NCI-H526 treated with DMSO at 0.1 percent for 48 hours (cell line): Measurements from ENCODE around the gene PJA2.
"Not testable (repeated sequence)": the region's sequence is repeated elsewhere in the genome, so short reads cannot be mapped to it uniquely, and the experiment has no call there.

Source experiments
- DNase-seq: peaks from one replicate; lab custom pipeline; 2025; lab: John Stamatoyannopoulos, UW

Gene PJA2, protein sequence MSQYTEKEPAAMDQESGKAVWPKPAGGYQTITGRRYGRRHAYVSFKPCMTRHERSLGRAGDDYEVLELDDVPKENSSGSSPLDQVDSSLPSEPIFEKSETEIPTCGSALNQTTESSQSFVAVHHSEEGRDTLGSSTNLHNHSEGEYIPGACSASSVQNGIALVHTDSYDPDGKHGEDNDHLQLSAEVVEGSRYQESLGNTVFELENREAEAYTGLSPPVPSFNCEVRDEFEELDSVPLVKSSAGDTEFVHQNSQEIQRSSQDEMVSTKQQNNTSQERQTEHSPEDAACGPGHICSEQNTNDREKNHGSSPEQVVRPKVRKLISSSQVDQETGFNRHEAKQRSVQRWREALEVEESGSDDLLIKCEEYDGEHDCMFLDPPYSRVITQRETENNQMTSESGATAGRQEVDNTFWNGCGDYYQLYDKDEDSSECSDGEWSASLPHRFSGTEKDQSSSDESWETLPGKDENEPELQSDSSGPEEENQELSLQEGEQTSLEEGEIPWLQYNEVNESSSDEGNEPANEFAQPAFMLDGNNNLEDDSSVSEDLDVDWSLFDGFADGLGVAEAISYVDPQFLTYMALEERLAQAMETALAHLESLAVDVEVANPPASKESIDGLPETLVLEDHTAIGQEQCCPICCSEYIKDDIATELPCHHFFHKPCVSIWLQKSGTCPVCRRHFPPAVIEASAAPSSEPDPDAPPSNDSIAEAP

GRCh38 chr5:109409844-109410388, at the start of gene PJA2:
Gene PJA2 (minus strand): TSS chr5:109409974. CDS start chr5:109383433, 26,541 bp downstream.
- DNase-seq: peak; percentile 93

DNA sequence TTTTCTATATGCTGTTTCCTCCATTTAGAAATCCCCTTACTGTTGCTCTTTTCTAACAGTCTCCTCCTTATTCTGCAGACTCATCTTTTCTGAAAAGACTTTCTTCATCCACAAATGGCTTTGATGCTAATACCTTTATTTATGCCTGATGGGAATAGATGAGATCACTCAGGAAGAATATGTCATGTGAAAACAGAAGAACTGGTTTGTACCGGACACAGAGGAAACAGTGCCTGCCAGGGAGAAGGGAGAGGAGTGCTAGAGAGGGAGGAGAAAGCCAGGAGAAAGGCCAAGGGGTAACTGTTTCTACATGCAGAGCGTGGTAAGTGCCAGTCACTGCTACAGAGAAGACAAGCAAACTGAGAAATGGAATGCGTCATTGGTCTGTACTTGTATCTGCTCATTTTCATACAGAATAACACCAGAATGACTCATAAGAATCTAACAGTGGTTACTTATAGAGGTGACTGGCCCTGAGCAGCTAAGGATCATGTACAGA, 45.9 kb upstream of the PJA2 start:
- no peak for DNase-seq

GRCh38 chr5:109454731-109455505, 45.1 kb upstream of the PJA2 start:
- no peak for DNase-seq

DNA sequence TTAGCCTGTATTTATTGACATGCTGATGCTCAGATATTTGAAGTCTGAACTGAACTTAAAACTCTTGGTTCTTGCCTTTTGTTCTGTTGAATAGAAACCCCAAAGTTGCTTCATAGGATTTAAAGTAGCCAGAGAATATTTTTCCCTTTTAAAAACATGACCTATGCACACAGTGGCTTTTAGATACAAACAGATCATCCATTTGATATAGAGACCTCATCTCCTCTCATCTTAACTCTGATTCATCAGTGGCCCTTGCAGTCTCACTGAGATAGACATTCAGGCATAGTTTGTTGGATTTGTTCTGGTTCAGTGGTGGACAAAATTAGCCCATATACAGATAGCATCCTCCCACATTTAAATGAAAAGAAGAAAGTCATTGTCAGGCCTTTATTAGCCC, 43.5 kb upstream of the PJA2 start:
- no peak for DNase-seq

- DNase-seq: no peak
These were observed 42.9 kb upstream of the PJA2 start for GRCh38 chr5:109452661-109453060.

GRCh38 chr5:109451146-109451545, 41.4 kb upstream of the PJA2 start:
- no peak for DNase-seq

- DNase-seq: no peak
These were observed 40.5 kb upstream of the PJA2 start for GRCh38 chr5:109450129-109450877.

GRCh38 chr5:109448838-109449237, 39.1 kb upstream of the PJA2 start:
- DNase-seq: no peak

- DNase-seq: no peak
These were observed 29.8 kb upstream of the PJA2 start for GRCh38 chr5:109439590-109439989.

DNA sequence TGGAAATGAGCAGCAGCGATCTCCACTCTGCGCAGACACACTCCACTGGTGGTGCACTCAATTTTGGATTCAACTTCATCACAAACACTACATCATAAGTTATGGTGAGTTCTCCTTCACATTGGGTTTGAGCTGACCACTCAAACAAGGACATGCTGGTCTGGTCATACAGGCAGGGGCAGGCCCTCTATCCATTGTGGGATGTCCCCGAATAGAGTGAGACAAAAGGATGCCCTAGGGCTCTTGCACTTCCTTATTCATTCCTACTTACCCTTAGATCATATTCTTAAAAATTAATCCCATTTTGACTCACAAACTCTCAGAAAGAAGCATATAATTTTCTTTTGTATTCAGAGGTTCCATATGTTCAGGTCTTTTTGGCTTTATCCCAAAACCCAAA, 16.3 kb upstream of the PJA2 start:
- DNase-seq: no peak

DNA sequence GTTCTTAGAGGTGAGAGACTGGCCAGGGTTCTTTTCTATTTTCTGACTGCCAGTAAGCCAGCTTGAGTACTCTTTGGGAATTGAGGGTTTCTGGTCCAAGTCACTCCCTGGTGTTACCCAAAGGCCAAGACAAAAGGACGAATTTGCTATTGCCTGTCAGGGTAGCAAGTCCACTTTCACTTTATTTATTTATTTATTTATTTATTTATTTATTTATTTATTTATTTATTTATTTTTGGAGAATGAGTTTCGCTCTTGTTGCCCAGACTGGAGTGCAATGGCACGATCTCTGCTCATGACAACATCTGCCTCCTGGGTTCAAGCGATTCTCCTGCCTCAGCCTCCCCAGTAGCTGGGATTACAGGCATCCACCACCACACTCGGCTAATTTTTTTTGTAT, 15.7 kb upstream of the PJA2 start:
- not testable (repeated sequence) for DNase-seq

- DNase-seq: no peak
These were observed 12.2 kb upstream of the PJA2 start for GRCh38 chr5:109421956-109422355.

- DNase-seq: no peak
These were observed 9.1 kb upstream of the PJA2 start for GRCh38 chr5:109418712-109419352.

GRCh38 chr5:109416882-109417281, 7.1 kb upstream of the PJA2 start:
- no peak for DNase-seq

DNA sequence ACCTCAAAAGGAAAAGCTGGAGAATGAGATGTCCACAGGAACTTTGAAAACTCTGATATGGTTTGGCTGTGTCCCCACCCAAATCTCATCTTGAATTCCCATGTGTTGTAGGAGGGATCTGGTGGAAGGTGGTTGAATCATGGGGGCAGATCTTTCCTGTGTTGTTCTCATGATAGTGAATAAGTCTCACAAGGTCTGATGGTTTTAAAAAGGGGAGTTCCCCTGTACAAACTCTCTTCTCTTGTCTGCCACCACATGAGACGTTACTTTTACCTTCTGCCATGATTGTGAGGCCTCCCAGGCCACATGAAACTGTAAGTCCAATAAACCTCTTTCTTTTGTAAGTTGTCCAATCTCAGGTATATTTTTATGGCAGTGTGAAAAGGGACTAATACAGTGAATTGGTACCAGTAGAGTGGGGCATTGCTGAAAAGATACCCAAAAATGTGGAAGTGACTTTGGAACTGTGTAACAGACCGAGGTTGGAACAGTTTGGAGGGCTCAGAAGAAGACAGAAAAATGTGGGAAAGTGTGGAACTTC, 4.2 kb upstream of the PJA2 start:
- not testable (repeated sequence) for DNase-seq

- DNase-seq: no peak
These were observed 3.7 kb upstream of the PJA2 start for GRCh38 chr5:109413458-109413857.

GRCh38 chr5:109412981-109413402, 3.2 kb upstream of the PJA2 start:
- no peak for DNase-seq

GRCh38 chr5:109411627-109412026, 1.9 kb upstream of the PJA2 start:
- DNase-seq: no peak

GRCh38 chr5:109411149-109411514, 1.4 kb upstream of the PJA2 start:
- no peak for DNase-seq

DNA sequence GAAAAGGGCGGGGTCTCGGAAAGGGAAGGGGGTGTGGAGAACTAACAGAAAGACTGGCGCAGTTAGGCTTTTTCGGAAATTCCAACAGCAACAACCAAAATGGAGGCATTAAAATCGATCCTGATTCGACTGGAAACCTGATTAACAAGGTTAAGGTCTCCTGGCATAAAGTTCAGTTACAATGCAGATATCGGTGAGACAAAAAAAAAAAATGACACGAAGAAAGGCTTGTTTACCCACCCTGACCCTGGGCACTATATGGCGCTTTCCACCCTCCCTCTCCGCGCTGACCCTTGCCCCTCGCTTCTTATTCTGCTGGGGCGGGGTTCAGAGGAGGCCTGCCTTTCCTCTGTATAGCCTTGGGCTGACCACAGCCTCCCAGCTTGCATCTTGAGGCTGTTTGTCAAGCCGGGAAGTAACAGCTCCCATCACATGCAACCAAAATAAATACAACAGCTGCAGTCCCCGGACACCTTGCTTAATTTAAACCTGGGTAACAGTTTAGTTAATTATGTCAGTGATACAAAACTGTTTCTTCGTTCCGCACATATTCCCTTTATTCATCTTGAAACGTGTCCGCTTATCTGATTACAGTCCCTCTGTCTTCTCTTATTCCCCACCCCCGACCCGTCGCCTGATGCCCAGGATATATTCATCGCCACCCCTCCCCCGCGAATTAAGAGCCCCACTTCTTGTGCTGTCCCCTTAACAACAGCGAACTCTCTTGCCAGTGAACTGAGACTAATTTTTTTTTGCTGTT, 795 bp upstream of the PJA2 start:
- DNase-seq: no peak
